RWPE2 (cell line): ENCODE data around the gene NCBP3.

Experiments
- ATAC-seq: fragments of 200-7000 bp; cut with Tn5 transposase; 3 replicates; pipeline ENCODE4 v1.9.1; 2021; ENCODE audit warnings: low read depth
- DNase-seq: peaks from one replicate; pipeline ENCODE4 v3.0.0-alpha.2; 2020; ENCODE audit warnings: low spot score
- H3K27ac ChIP-seq: fragments of 450-650 bp; 2 replicates; pipeline ENCODE4 v1.5.1; 2017; ENCODE audit warnings: mild to moderate bottlenecking; ENCODE audit not compliant: poor library complexity, severe bottlenecking
- H3K27me3 ChIP-seq: fragments of 250-450 bp; sonication (Bioruptor Pico); 2 replicates; pipeline ENCODE4 v1.5.1; 2021; ENCODE audit warnings: mild to moderate bottlenecking, moderate library complexity; ENCODE audit not compliant: insufficient read depth, poor library complexity, severe bottlenecking
- H3K36me3 ChIP-seq: fragments of 250-450 bp; sonication (Bioruptor Pico); 2 replicates; pipeline ENCODE4 v1.5.1; 2020; ENCODE audit warnings: low read depth, mild to moderate bottlenecking, moderate library complexity
- H3K4me1 ChIP-seq: fragments of 250-450 bp; sonication (Bioruptor Pico); 2 replicates; pipeline ENCODE4 v1.5.1; 2021; ENCODE audit warnings: mild to moderate bottlenecking, moderate library complexity; ENCODE audit not compliant: insufficient read depth, poor library complexity, severe bottlenecking
- H3K4me3 ChIP-seq: fragments of 250-450 bp; sonication (Bioruptor Pico); 2 replicates; pipeline ENCODE4 v1.5.1; 2021; ENCODE audit warnings: mild to moderate bottlenecking, moderate library complexity; ENCODE audit not compliant: severe bottlenecking
- H3K9me3 ChIP-seq: fragments of 250-450 bp; sonication (Bioruptor Pico); 2 replicates; pipeline ENCODE4 v1.5.1; 2021; ENCODE audit warnings: mild to moderate bottlenecking, moderate library complexity; ENCODE audit not compliant: severe bottlenecking
- TF ChIP-seq, protein P1 (sequence below): fragments of 450-650 bp; IDR thresholded peaks from one replicate; pipeline ENCODE4 v1.5.1; 2017; ENCODE audit warnings: mild to moderate bottlenecking, moderate library complexity; ENCODE audit not compliant: poor library complexity, severe bottlenecking

The NCBP3 gene

GRCh38 chr17:3893720-3894116, 47.7 kb upstream of the NCBP3 start:
- Histone ChIP-seq H3K27ac (peak overlapping the region; percentile 78), H3K4me1 (peaks cover 30% of the 10 kb centered on the region), H3K4me3 (no peak overlapping the region), H3K27me3 (no peaks in the 10 kb centered on the region), H3K36me3 (no peaks in the 10 kb centered on the region), H3K9me3 (no peaks in the 10 kb centered on the region)
- DNase-seq (no peak), ATAC-seq (no peak)
- TF ChIP-seq, protein P1, sequence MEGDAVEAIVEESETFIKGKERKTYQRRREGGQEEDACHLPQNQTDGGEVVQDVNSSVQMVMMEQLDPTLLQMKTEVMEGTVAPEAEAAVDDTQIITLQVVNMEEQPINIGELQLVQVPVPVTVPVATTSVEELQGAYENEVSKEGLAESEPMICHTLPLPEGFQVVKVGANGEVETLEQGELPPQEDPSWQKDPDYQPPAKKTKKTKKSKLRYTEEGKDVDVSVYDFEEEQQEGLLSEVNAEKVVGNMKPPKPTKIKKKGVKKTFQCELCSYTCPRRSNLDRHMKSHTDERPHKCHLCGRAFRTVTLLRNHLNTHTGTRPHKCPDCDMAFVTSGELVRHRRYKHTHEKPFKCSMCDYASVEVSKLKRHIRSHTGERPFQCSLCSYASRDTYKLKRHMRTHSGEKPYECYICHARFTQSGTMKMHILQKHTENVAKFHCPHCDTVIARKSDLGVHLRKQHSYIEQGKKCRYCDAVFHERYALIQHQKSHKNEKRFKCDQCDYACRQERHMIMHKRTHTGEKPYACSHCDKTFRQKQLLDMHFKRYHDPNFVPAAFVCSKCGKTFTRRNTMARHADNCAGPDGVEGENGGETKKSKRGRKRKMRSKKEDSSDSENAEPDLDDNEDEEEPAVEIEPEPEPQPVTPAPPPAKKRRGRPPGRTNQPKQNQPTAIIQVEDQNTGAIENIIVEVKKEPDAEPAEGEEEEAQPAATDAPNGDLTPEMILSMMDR: no peak

- Histone ChIP-seq H3K4me1 (peaks cover 34% of the 10 kb centered on the region), H3K36me3 (no peaks in the 10 kb centered on the region), H3K27ac (peak within 1 kb of the TSS; percentile 78), H3K9me3 (no peaks in the 10 kb centered on the region), H3K27me3 (no peaks in the 10 kb centered on the region), H3K4me3 (peak within 1 kb of the TSS; percentile 69)
- TF ChIP-seq, protein P1: no peak
- DNase-seq (peak; percentile 79), ATAC-seq (peak; percentile 65)
Observed at GRCh38 chr17:3893003-3893719, 47.1 kb upstream of the NCBP3 start, which contains the start of gene CAMKK1. Gene CAMKK1 (minus strand): TSS chr17:3893053. CDS start chr17:3885687, 7,366 bp downstream.

DNA sequence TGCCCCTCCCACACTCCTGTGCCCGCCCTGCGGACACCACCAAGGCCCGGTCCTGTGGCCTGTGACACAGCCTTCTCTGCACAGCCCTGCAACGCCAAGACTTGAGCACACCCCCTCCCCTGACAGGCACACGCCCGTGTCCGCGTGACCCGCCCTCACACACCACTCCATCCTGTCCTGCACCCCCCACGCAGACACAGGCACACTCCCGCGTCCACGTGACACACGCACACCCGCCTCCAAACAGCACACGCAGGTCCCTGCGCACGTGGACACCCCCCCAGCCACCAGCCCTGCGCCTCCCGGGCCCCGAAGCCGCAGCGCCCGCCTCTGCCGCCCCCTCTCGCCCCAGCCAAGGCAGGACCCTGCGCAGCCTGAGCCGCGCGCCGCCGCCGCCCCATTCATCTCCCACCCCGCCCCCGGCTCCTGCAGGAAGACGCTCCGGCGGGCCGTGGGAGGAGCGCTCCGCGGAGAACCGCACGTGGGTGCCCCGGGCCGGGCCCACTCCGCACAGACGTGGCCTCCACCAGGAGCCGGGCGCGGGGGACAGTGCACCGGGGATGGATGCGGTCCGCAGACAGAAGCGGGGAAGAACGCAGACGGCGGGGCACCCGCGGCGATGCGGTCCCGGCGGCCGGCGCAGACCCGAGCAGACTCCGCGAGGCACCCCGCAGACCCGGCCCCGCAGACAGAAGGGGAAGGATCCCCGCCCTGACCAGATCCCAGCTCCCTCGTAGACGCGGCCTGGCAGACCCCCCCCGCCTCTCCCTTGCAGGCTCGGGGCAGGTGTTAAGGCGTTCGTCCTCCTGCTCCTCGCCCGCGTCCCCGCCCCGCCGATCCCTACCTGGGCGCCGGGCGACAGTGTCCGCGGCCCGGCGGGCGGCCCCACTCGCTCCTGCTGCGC, 46.3 kb upstream of the NCBP3 start:
- Histone ChIP-seq H3K4me1 (peaks cover 40% of the 10 kb centered on the region), H3K27me3 (no peaks in the 10 kb centered on the region), H3K9me3 (no peaks in the 10 kb centered on the region), H3K4me3 (peak overlapping the region; percentile 69), H3K36me3 (no peaks in the 10 kb centered on the region), H3K27ac (peak overlapping the region; percentile 78)
- TF ChIP-seq, protein P1: no peak
- peak; percentile 78 for DNase-seq
- ATAC-seq: peak; percentile 7; the same call in 2 of the 3 replicates

DNA sequence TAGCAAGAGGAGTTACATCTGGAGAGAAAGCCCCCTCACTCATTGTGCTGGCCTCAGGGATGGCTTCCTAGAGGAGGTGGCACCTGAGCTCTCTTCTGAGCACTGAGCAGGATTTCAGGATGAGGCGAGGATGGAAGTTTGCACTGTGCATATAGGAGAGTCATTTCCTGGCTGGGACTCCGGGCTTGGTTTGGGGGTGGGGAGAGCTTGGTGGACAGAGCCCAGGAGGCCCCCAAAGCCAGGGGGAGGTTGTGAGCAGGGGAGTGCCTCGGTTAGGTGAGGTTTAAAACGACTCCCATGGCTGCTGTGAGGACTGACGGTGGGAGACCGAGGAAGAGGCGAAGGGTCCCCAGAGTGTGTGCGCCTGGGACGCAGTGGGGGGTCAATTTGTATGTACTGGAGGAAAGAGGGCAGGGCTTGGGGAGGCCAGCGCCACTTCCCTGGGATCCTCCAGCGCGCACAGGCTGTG, 45.6 kb upstream of the NCBP3 start:
- Histone ChIP-seq H3K36me3 (no peaks in the 10 kb centered on the region), H3K4me3 (peak overlapping the region; percentile 69), H3K9me3 (no peaks in the 10 kb centered on the region), H3K27me3 (no peaks in the 10 kb centered on the region), H3K27ac (peak overlapping the region; percentile 78), H3K4me1 (peaks cover 40% of the 10 kb centered on the region)
- DNase-seq (no peak), ATAC-seq (no peak)
- TF ChIP-seq, protein P1: no peak
